Metanephros (tissue), 1 donor: Measurements from ENCODE around the gene COX14. TPM values are rescaled to one million over a fixed set of nuclear protein-coding genes. Genes with fewer than 3 reads are reported as not detected.

Experiments
- total RNA-seq: library from RNA; depleted of rRNA; stranded (reverse); fragments of >200 nt; gene quantifications from one replicate; pipeline ENCODE4 v1.2.3, GENCODE V29; 2014

The COX14 gene
- total RNA-seq = 48.9 TPM

DNA sequence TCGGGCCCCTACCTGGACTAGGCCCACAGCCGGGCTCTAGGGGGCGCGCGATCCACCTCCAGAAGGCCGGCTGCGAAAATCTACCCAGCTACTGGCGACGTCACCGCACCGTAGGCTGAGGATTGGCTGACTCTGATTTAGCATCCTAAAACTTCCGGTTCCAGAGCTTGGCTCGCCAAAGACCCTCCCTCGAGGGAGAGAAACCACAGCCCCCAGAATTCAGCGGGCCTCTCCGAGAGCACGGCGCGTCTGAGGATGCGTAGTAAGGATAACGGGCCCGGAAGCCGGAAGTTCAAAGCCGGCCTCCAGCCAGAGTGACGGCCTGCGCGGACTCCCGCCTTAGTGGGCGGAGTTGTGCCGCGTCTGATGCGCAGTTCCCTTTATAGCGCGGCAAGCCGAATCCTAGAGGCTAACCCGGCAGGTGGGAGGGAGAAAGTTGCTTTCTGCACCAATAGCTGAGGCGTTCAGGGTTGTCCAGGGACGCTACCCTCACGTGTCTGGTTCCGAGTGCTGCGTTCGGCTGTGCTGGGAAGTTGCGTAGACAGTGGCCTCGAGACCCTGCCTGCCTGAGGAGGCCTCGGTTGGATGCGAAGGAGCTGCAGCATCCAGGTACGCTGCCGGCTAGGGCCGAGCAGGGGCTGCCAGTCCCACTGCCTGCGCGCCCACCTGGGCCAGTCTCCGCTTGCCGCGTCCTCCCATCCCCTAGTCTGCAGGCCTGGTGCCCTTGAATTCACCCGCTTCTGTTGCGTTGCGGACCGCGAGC lies at the start of gene COX14:
TSS of gene COX14 (plus strand) at position 544 of the 763 bp plus-strand sequence. CDS start 7,808 bp downstream, outside the sequence.

DNA sequence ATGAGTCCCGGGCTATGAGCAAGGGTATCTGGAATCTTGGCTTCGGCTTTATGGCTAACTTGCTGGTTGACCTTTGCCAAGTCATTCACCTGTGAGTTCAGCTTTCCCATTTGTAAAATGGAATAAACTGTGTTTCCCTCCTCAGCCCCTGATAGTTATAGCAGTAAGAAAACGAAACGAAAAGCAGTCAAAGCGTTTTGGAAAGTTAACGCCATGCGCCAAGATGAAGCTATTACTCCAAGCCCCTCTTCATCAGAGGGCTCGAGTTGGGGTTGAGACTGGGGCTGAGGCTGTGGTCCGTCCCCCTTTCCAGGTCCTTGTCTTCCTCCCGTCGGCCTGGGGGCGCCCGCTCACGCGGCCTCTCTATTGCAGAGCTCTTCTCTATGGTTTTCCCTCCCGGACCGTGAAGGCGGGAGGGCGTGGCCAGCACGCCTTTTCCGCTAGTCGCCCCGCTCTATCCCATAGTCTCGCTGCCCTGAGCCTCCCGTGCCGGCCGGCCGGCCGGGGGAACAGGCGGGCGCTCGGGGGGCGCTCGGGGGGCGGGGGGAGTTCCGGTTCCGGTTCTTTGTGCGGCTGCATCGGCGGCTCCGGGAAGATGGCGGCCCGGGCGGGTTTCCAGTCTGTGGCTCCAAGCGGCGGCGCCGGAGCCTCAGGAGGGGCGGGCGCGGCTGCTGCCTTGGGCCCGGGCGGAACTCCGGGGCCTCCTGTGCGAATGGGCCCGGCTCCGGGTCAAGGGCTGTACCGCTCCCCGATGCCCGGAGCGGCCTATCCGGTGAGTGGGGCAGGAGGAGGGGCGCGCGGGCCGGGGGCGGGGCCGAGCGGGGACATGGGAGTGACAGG lies 27.0 kb upstream of the COX14 start, which contains the start of gene SMARCD1:
TSS of gene SMARCD1 (plus strand) at position 568 of the 840 bp plus-strand sequence. CDS start at position 596, 28 bp downstream.

GRCh38 chr12:50103767-50104321 lies 8.2 kb upstream of the COX14 start, which contains the start of gene GPD1:
TSS of gene GPD1 (plus strand) at chr12:50104008. CDS start at chr12:50104051, 43 bp downstream.

GRCh38 chr12:50167049-50167828 lies 55.2 kb downstream of the COX14 start, which contains the start of gene CERS5:
TSS of gene CERS5 (minus strand) at chr12:50167369. CDS start at chr12:50167297, 72 bp downstream.

Other genes with a start within 250 kb of the COX14 start
- 2.7 TPM for gene FAIM2, start 208.3 kb upstream of the COX14 start, total RNA-seq
- 339 TPM for gene AQP2, start 161.5 kb upstream of the COX14 start, total RNA-seq
- 3.3 TPM for gene AQP5, start 150.4 kb upstream of the COX14 start, total RNA-seq
- gene AQP6, start 139.3 kb upstream of the COX14 start, total RNA-seq = 18.5 TPM
- 29.2 TPM for gene RACGAP1, start 86.7 kb upstream of the COX14 start, total RNA-seq
- 3.9 TPM for gene ASIC1, start 54.6 kb upstream of the COX14 start, total RNA-seq
- gene SMARCD1, start 26.9 kb upstream of the COX14 start, total RNA-seq = 110 TPM
- 60.8 TPM for gene GPD1, start 8.2 kb upstream of the COX14 start, total RNA-seq
- gene CERS5, start 55.1 kb downstream of the COX14 start, total RNA-seq = 54.6 TPM
- 62.8 TPM for gene LIMA1, start 171.3 kb downstream of the COX14 start, total RNA-seq